HEK293 (cell line): ENCODE results near the gene FAM217A.

Experiments
- CTCF ChIA-PET: fragments of 350-600 bp; formaldehyde crosslinking; extraction: SDS; loops from one replicate; lab custom pipeline; 2021; ENCODE audit warnings: antibody characterized with exemption; lab: Yijun Ruan, JAX
- POLR2A ChIA-PET: fragments of 300-600 bp; formaldehyde crosslinking; extraction: SDS; loops from one replicate; lab custom pipeline; 2020; ENCODE audit warnings: antibody characterized with exemption, inconsistent platforms; lab: Yijun Ruan, JAX
- H3K27ac ChIP-seq: fragments of 200-500 bp; sonication (Bioruptor generic); 2 replicates; pipeline ENCODE4 v1.5.1; 2014; ENCODE audit warnings: low read depth, low read length, control low read depth, inconsistent platforms; ENCODE audit errors: extremely low read depth
- H3K36me3 ChIP-seq, 2 experiments: fragments of 200-500 bp in 1 of 2; sonication (Bioruptor generic) in 1 of 2; 1 replicate in 1 of 2; 2 replicates in 1 of 2; pipeline ENCODE4 v1.5.1; 2014 to 2017; ENCODE audit warnings: inconsistent platforms in 2 of 2, low read length in 2 of 2; ENCODE audit not compliant: control insufficient read depth in 2 of 2, insufficient read depth in 1 of 2
- H3K4me1 ChIP-seq: fragments of 200-500 bp; sonication (Bioruptor generic); 2 replicates; pipeline ENCODE4 v1.5.1; 2014; ENCODE audit warnings: mild to moderate bottlenecking, low read length, inconsistent platforms; ENCODE audit not compliant: control insufficient read depth, insufficient read depth
- H3K4me3 ChIP-seq: 2 replicates; pipeline ENCODE4 v1.5.1; 2011; ENCODE audit warnings: low read depth, mild to moderate bottlenecking, control low read depth, low read length, moderate library complexity
- H3K9me3 ChIP-seq: fragments of 200-500 bp; sonication (Bioruptor generic); 2 replicates; pipeline ENCODE4 v1.5.1; 2014; ENCODE audit warnings: low read depth, low read length, inconsistent platforms; ENCODE audit not compliant: control insufficient read depth, insufficient read depth
- EGR2 ChIP-seq: fragments of 450-650 bp; formaldehyde crosslinking; IDR thresholded peaks from 2 replicates; pipeline ENCODE4 v1.5.1; 2016; ENCODE audit warnings: low read depth, missing biosample characterization, missing genetic modification characterization
- OVOL3 ChIP-seq: fragments of 450-650 bp; formaldehyde crosslinking; IDR thresholded peaks from 2 replicates; pipeline ENCODE4 v1.5.1; 2016; ENCODE audit warnings: missing biosample characterization, missing genetic modification characterization
- ZBTB7A ChIP-seq: fragments of 450-650 bp; formaldehyde crosslinking; IDR thresholded peaks from 2 replicates; pipeline ENCODE4 v1.5.1; 2016; ENCODE audit warnings: low read depth, missing biosample characterization, missing genetic modification characterization
- ZNF138 ChIP-seq: fragments of 450-650 bp; formaldehyde crosslinking; IDR thresholded peaks from 2 replicates; pipeline ENCODE4 v1.5.1; 2016; ENCODE audit warnings: missing biosample characterization, missing genetic modification characterization, borderline replicate concordance
- ZNF785 ChIP-seq: fragments of 450-650 bp; formaldehyde crosslinking; IDR thresholded peaks from 2 replicates; pipeline ENCODE4 v1.5.1; 2016; ENCODE audit warnings: missing biosample characterization, missing genetic modification characterization
- ZNF830 ChIP-seq: fragments of 450-650 bp; IDR thresholded peaks from 2 replicates; pipeline ENCODE4 v1.5.0; 2018; ENCODE audit warnings: missing biosample characterization, missing genetic modification characterization, low read depth, mild to moderate bottlenecking, moderate library complexity
- TF ChIP-seq, protein P1 (sequence below): fragments of 450-650 bp; formaldehyde crosslinking; IDR thresholded peaks from 2 replicates; pipeline ENCODE4 v1.5.1; 2017; ENCODE audit warnings: missing biosample characterization, missing genetic modification characterization
- TF ChIP-seq, protein P2 (sequence below): fragments of 450-650 bp; formaldehyde crosslinking; IDR thresholded peaks from 2 replicates; pipeline ENCODE4 v1.5.1; 2016; ENCODE audit warnings: missing biosample characterization, missing genetic modification characterization

Gene FAM217A, protein sequence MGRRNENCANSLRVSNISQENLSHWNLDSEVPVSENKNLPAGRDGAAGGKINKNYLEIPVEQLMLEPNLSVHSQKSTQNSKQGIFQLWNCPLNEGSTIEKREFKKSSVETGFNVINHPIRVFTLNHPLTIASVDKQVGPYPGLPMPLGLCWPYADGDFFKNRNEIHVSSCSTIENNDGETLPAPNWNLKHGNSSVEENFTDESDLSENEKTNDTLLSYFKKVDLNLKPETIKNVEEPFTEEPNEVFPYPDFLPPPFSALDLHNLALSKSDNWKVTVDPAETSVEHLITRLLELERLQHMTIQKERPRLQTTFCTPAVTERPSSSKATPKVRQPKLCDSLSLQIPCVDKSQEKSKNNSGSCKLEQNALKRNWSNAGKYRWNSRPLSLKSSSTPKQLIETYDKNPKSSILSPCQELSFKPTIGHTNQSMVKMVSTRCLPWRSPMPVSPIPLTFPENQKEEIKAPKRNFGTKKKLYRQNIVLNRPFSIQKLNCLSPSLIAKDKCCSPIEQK

DNA sequence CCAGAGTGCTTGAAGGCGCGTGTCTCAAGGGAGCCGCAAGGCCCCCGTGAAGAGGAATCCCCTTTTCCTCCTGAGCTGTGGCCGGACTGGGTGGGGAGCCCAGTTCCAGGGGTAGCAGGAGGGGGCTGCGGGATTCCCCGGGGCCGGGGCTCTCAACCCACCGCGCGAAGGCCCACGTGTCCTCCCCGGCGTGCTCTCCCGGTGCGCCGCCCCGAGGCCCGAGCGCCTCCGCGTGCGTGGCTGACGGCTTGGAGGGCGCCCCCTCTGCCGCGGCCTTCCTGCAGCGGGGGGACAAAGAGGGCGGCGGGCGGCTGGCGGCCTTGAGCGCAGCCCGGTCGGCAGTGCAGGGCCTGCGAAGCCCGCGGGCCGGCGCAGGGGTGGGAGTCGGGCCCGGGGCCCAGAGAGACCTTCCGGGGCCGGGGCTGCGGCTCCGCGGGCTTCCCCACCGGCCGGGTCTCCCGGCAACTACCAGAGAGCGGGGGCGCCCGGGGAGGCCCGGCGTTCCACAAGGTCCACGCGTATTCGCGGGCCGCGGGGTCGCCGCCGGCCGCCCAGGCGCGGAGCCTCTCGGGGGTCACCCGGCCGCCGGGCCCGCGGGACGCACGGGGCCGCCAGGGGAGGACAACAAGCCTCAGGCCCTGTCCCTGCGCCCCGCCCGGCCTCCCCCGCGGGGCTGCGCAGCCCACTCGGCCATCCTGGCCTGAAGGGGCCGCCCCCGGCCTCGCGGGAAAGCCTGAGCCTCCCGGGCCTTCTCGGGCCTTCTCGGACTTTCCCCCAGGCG is at the start of gene FAM217A:
Gene FAM217A (minus strand): TSS at position 447 of the 781 bp plus-strand sequence. CDS start 1,723 bp downstream, outside the sequence.
- H3K36me3 ChIP-seq, result no peaks in the 10 kb centered on the region
- no peaks in the 10 kb centered on the region for H3K9me3 ChIP-seq
- H3K4me1 ChIP-seq, result no peaks in the 10 kb centered on the region
- no peak within 1 kb of the TSS for H3K27ac ChIP-seq
- CTCF ChIA-PET, result no interaction called here
- POLR2A ChIA-PET, result no interaction called here
- TF ChIP-seq ZBTB7A (tag by site-specific recombination), result no peak
- no peak for TF ChIP-seq OVOL3 (tag by site-specific recombination)
- TF ChIP-seq EGR2, result no peak
- TF ChIP-seq, all 188 proteins: peak for 0
- no peak within 1 kb of the TSS for H3K4me3 ChIP-seq

GRCh38 chr6:4128072-4128471 is 49.1 kb upstream of the FAM217A start:
- Histone ChIP-seq H3K4me1 (no peaks in the 10 kb centered on the region), H3K27ac (no peak overlapping the region), H3K4me3 (no peak overlapping the region), H3K36me3 (peaks cover 28 to 85% of the 10 kb centered on the region in 2 experiments; a peak in 2 of 3 replicates), H3K9me3 (no peaks in the 10 kb centered on the region)
- CTCF ChIA-PET, result interaction anchor here (0.6 to 3.3 kb wide), 2 partner anchors 27 to 89 kb away, joined by 3 to 24 read pairs; no protein-coding TSS in a partner anchor
- no peak for TF ChIP-seq ZNF785 (tag by site-specific recombination)
- no peak for TF ChIP-seq ZNF138 (tag by site-specific recombination)
- POLR2A ChIA-PET, result no interaction called here

GRCh38 chr6:4125933-4126864 is 47.3 kb upstream of the FAM217A start:
- ChIA-PET CTCF (interaction anchor here (0.6 to 3.3 kb wide), 9 partner anchors 11 to 864 kb away, joined by 4 to 24 read pairs (median 5); no protein-coding TSS in a partner anchor), POLR2A (interaction anchor here (0.7 to 1.8 kb wide), 2 partner anchors 10 to 105 kb away, joined by 3 to 6 read pairs; partner anchors contain the start of gene ECI2)
- Histone ChIP-seq H3K9me3 (no peaks in the 10 kb centered on the region), H3K27ac (no peak overlapping the region), H3K36me3 (peaks cover 40 to 83% of the 10 kb centered on the region in 2 experiments), H3K4me3 (no peak overlapping the region), H3K4me1 (no peaks in the 10 kb centered on the region)
- TF ChIP-seq, protein P1, sequence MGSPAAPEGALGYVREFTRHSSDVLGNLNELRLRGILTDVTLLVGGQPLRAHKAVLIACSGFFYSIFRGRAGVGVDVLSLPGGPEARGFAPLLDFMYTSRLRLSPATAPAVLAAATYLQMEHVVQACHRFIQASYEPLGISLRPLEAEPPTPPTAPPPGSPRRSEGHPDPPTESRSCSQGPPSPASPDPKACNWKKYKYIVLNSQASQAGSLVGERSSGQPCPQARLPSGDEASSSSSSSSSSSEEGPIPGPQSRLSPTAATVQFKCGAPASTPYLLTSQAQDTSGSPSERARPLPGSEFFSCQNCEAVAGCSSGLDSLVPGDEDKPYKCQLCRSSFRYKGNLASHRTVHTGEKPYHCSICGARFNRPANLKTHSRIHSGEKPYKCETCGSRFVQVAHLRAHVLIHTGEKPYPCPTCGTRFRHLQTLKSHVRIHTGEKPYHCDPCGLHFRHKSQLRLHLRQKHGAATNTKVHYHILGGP (tag by site-specific recombination), result no peak
- TF ChIP-seq ZNF830 (tag by site-specific recombination), result no peak
- TF ChIP-seq, protein P2, sequence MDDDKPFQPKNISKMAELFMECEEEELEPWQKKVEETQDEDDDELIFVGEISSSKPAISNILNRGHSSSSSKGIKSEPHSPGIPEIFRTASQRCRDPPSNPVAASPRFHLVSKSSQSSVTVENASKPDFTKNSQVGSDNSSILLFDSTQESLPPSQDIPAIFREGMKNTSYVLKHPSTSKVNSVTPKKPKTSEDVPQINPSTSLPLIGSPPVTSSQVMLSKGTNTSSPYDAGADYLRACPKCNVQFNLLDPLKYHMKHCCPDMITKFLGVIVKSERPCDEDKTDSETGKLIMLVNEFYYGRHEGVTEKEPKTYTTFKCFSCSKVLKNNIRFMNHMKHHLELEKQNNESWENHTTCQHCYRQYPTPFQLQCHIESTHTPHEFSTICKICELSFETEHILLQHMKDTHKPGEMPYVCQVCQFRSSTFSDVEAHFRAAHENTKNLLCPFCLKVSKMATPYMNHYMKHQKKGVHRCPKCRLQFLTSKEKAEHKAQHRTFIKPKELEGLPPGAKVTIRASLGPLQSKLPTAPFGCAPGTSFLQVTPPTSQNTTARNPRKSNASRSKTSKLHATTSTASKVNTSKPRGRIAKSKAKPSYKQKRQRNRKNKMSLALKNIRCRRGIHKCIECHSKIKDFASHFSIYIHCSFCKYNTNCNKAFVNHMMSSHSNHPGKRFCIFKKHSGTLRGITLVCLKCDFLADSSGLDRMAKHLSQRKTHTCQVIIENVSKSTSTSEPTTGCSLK (tag by site-specific recombination), result no peak
